Stimulated activated naive CD4-positive, alpha-beta T cell (primary cell): ENCODE data around the gene SLC25A13.

ENCODE experiments used
- DNase-seq, 6 experiments: peaks; one replicate each; lab custom pipeline; 2025; lab: John Stamatoyannopoulos, UW

The SLC25A13 gene

GRCh38 chr7:96093435-96093834, 228.5 kb downstream of the SLC25A13 start:
- no peak for DNase-seq

- DNase-seq = no peak
These were observed 231.1 kb downstream of the SLC25A13 start for GRCh38 chr7:96090756-96091155.

GRCh38 chr7:96089511-96089910, 232.4 kb downstream of the SLC25A13 start:
- DNase-seq = no peak

- DNase-seq = no peak
These were observed 233.3 kb downstream of the SLC25A13 start for GRCh38 chr7:96088579-96088978.

- no peak for DNase-seq
These were observed 235.9 kb downstream of the SLC25A13 start for GRCh38 chr7:96085953-96086352.

- DNase-seq = no peak
These were observed 236.9 kb downstream of the SLC25A13 start for GRCh38 chr7:96084881-96085553.

- no peak for DNase-seq
These were observed 241.9 kb downstream of the SLC25A13 start for GRCh38 chr7:96080027-96080426.

GRCh38 chr7:96076350-96076707, 245.6 kb downstream of the SLC25A13 start:
- no peak for DNase-seq

- peak in 5 of 6 experiments; percentile 15 to 47 (median 22) for DNase-seq
These were observed 246.2 kb downstream of the SLC25A13 start for GRCh38 chr7:96075510-96076349.

GRCh38 chr7:96074871-96075270, 247.0 kb downstream of the SLC25A13 start:
- no peak for DNase-seq
